PC-9 (cell line): Measurements from ENCODE around the gene SMAD9. TPM values are rescaled to one million over a fixed set of nuclear protein-coding genes. Genes with fewer than 3 reads are reported as not detected.

ENCODE experiments used
- BruUV-seq: library from RNA; stranded (reverse); fragments of 400-500 nt; replicated peaks from 2 replicates; lab custom pipeline; 2021; lab: Mats Ljungman, UMichigan
- CTCF ChIA-PET: fragments of 300-600 bp; sonication (Branson Sonifier 250); formaldehyde crosslinking; loops from one replicate; lab custom pipeline; 2022; ENCODE audit warnings: antibody characterized with exemption; lab: Charles Lee
- POLR2A ChIA-PET: fragments of 300-600 bp; sonication (Branson Sonifier 250); formaldehyde crosslinking; loops from one replicate; lab custom pipeline; 2022; ENCODE audit warnings: antibody characterized with exemption; ENCODE audit not compliant: unreplicated experiment; lab: Charles Lee
- DNase-seq, 2 experiments: peaks; one replicate each; pipeline versions ENCODE4 v3.0.0 to v3.0.0-alpha.2; 2015 to 2022; ENCODE audit warnings: mixed read lengths in 1 of 2
- H2AFZ ChIP-seq: fragments of 200-600 bp; sonication (generic); 2 replicates; pipeline ENCODE4 v1.8.1; 2017; ENCODE audit warnings: antibody characterized with exemption
- H3F3A ChIP-seq: fragments of 200-600 bp; sonication (generic); 2 replicates; pipeline ENCODE4 v1.8.1; 2017; ENCODE audit warnings: antibody characterized with exemption, mild to moderate bottlenecking, low read depth; ENCODE audit not compliant: insufficient read depth
- H3K27ac ChIP-seq: fragments of 200-600 bp; sonication (generic); 2 replicates; pipeline ENCODE4 v1.6.1; 2016; ENCODE audit warnings: mixed run types
- H3K27me3 ChIP-seq: fragments of 200-600 bp; sonication (generic); 2 replicates; pipeline ENCODE4 v1.6.1; 2016; ENCODE audit warnings: low read depth, mixed run types; ENCODE audit not compliant: insufficient read depth
- H3K36me3 ChIP-seq: fragments of 200-600 bp; sonication (generic); 2 replicates; pipeline ENCODE4 v1.6.1; 2016; ENCODE audit warnings: low read depth, mixed run types
- H3K4me1 ChIP-seq: fragments of 200-600 bp; sonication (generic); replicated peaks from 2 replicates; pipeline ENCODE4 v1.6.1; 2016; ENCODE audit warnings: mixed run types; ENCODE audit not compliant: insufficient read depth
- H3K4me2 ChIP-seq: fragments of 200-600 bp; sonication (generic); 2 replicates; pipeline ENCODE4 v1.6.1; 2017; ENCODE audit warnings: mixed run types
- H3K4me3 ChIP-seq: fragments of 200-600 bp; sonication (generic); 2 replicates; pipeline ENCODE4 v1.6.1; 2016; ENCODE audit warnings: mixed run types
- H3K79me2 ChIP-seq: fragments of 200-600 bp; sonication (generic); 2 replicates; pipeline ENCODE4 v1.6.1; 2017; ENCODE audit warnings: low read depth, mixed run types
- H3K9me2 ChIP-seq: fragments of 200-600 bp; sonication (generic); 2 replicates; pipeline ENCODE4 v1.8.1; 2017; ENCODE audit warnings: mild to moderate bottlenecking; ENCODE audit not compliant: insufficient read depth
- H3K9me3 ChIP-seq: fragments of 200-600 bp; sonication (generic); 2 replicates; pipeline ENCODE4 v1.8.1; 2016; ENCODE audit warnings: low read depth; ENCODE audit not compliant: insufficient read depth
- H4K20me1 ChIP-seq: fragments of 200-600 bp; sonication (generic); 2 replicates; pipeline ENCODE4 v1.8.1; 2017; ENCODE audit not compliant: insufficient read depth
- CTCF ChIP-seq: fragments of 200-600 bp; sonication (generic); conservative IDR thresholded peaks from 2 replicates; pipeline ENCODE4 v1.6.1; 2017; ENCODE audit warnings: mixed run types, antibody characterized with exemption, mild to moderate bottlenecking, moderate library complexity
- EZH2 ChIP-seq: fragments of 200-600 bp; sonication (generic); IDR thresholded peaks from 2 replicates; pipeline ENCODE4 v1.8.0; 2017; ENCODE audit warnings: antibody characterized with exemption, low read depth
- intact Hi-C: fragments of 100-400 bp; cut with micrococcal nuclease; formaldehyde crosslinking; loops from one replicate; pipeline ENCODE4 v1.10.0; 2022; ENCODE audit not compliant: unreplicated experiment
- total RNA-seq: library from RNA; stranded (reverse); gene quantifications from 2 replicates; pipeline ENCODE4 v1.2.3, GENCODE V29; 2021

The SMAD9 gene
- total RNA-seq, 1 experiment from 2014 or later: 0.94 TPM

DNA sequence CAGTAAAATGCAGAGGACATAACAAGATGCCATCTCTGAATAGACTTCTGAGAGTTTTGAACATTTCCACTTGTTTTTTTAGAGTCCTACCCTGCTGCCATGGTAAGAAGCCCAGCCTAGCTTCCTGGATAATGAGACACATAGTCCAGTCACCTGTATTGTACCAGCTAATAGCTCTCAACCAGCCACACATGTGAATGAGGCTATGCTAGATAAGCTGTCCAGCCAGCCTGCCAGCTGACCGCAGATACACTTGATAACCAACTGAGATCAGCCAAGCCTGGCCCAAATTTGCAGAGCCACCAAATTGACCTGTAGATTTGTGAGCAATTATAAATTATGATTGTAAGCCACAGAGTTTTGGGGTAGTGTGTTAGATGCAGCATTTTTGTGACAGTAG, 90.3 kb downstream of the SMAD9 start:
- no peak for TF ChIP-seq CTCF
- no peak for TF ChIP-seq EZH2

DNA sequence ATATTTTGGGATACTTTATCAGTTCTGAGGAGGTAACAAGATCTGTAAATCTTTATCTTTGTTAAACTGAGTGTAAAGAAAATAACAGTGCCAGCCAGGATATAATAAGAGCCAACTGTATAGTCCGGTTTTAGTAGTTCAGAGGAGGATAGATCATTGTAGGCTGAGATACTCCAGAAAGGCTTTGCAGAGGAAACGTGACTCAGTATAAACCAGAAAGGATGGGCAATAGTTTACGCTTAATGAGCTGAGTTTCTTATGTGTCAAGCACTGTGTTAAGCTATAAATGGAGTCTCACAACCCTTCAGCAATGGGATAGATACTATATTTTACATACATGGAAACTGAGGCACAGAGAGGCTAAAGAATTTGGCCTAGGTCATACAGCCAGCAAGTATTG, 97.3 kb downstream of the SMAD9 start:
- Histone ChIP-seq H3K9me2 (no peaks in the 10 kb centered on the region), H3K27ac (no peak overlapping the region), H2AFZ (no peak overlapping the region), H3K79me2 (peaks cover 27% of the 10 kb centered on the region), H3F3A (no peaks in the 10 kb centered on the region), H3K4me3 (no peak overlapping the region), H3K4me1 (peaks cover 16% of the 10 kb centered on the region), H3K9me3 (no peaks in the 10 kb centered on the region), H3K4me2 (no peak overlapping the region), H3K36me3 (0 out of 2 replicates have a peak, but pooled peaks cover 6% of the 10 kb centered on the region), H4K20me1 (no peaks in the 10 kb centered on the region), H3K27me3 (no peaks in the 10 kb centered on the region)
- ChIA-PET POLR2A (no interaction called here), CTCF (no interaction called here)
- intact Hi-C loops: no loop called here
- BruUV-seq: no TSS peak
- no peak for TF ChIP-seq CTCF
- TF ChIP-seq EZH2: no peak
- no peak for DNase-seq

More for the DNA sequence above, 90.3 kb downstream of the SMAD9 start:
- Histone ChIP-seq H3K9me2 (no peaks in the 10 kb centered on the region), H3K27me3 (no peaks in the 10 kb centered on the region), H3K27ac (no peak overlapping the region), H2AFZ (no peak overlapping the region), H4K20me1 (no peaks in the 10 kb centered on the region), H3K79me2 (no peaks in the 10 kb centered on the region), H3K4me1 (no peaks in the 10 kb centered on the region), H3K36me3 (0 out of 2 replicates have a peak, but pooled peaks cover 8% of the 10 kb centered on the region), H3K4me3 (no peak overlapping the region), H3K4me2 (no peak overlapping the region), H3K9me3 (no peaks in the 10 kb centered on the region), H3F3A (no peaks in the 10 kb centered on the region)
- intact Hi-C loops: no loop called here
- BruUV-seq: no TSS peak
- ChIA-PET CTCF (no interaction called here), POLR2A (no interaction called here)
- DNase-seq: no peak

DNA sequence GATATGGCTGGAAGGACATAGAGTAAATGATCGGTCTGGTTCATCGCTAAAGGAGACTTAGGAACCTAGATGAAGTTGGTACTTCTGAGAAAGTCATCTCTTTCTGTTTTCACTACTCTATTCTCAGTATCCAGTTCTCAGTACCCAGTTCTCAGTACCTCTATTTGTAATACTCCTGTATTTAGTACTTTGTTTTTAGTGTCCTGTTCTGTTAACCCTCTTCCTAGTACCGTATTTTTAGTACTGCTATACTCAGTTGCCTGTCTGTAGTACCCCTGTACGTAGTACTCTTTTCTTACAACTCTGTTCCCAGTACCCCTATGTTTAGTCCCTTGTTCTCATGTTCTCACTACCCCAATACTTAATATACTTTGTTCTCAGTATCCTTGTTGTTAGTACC, 99.8 kb downstream of the SMAD9 start:
- intact Hi-C loops: no loop called here
- DNase-seq: no peak
- Histone ChIP-seq H3K36me3 (no peaks in the 10 kb centered on the region), H3K4me1 (peaks cover 16% of the 10 kb centered on the region), H4K20me1 (no peaks in the 10 kb centered on the region), H3K4me3 (peak overlapping the region; percentile 90), H3K79me2 (peaks cover 27% of the 10 kb centered on the region), H3K9me2 (no peaks in the 10 kb centered on the region), H3F3A (no peaks in the 10 kb centered on the region), H3K9me3 (no peaks in the 10 kb centered on the region), H3K4me2 (peak overlapping the region; percentile 81), H3K27ac (no peak overlapping the region), H3K27me3 (no peaks in the 10 kb centered on the region), H2AFZ (peak overlapping the region; percentile 91)
- ChIA-PET CTCF (no interaction called here), POLR2A (no interaction called here)
- TF ChIP-seq CTCF (no peak), EZH2 (no peak)
- no TSS peak for BruUV-seq
